CD4-positive, alpha-beta T cell treated with Interleukin-10 for 1 hour (primary cell): ENCODE results near the gene C17orf58.
"Not testable (repeated sequence)": the region's sequence is repeated elsewhere in the genome, so short reads cannot be mapped to it uniquely, and the experiment has no call there.

Source experiments
- DNase-seq: peaks from one replicate; pipeline ENCODE4 v3.0.0-alpha.2; 2020

Gene C17orf58

GRCh38 chr17:67999291-67999911 is 3.1 kb upstream of the C17orf58 start:
- no peak for DNase-seq

- DNase-seq, result no peak
These were observed 2.2 kb upstream of the C17orf58 start for GRCh38 chr17:67998466-67998865.

- no peak for DNase-seq
These were observed 552 bp downstream of the C17orf58 start for GRCh38 chr17:67995570-67996263.

- DNase-seq, result no peak
These were observed 1.3 kb downstream of the C17orf58 start for GRCh38 chr17:67994817-67995569.

DNA sequence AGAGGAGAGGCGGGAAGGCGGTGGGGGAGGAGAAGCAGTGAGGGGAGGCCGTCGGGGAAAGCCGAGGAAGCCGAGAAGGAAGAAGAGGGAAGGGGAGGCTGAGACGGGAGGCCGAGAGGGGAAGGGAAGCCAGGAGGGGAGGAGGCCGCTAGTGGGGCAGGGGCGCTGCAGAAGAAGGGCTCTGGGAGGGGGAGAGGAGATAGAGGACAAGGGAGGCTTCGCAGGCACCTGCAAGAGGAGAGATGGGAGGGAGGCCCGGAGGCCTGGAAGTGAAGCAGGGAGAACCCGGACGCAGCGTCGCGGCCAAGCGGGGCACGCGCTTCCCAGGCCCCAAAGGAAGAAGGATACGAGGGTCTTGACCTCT is 2.3 kb downstream of the C17orf58 start:
- DNase-seq, result no peak

DNA sequence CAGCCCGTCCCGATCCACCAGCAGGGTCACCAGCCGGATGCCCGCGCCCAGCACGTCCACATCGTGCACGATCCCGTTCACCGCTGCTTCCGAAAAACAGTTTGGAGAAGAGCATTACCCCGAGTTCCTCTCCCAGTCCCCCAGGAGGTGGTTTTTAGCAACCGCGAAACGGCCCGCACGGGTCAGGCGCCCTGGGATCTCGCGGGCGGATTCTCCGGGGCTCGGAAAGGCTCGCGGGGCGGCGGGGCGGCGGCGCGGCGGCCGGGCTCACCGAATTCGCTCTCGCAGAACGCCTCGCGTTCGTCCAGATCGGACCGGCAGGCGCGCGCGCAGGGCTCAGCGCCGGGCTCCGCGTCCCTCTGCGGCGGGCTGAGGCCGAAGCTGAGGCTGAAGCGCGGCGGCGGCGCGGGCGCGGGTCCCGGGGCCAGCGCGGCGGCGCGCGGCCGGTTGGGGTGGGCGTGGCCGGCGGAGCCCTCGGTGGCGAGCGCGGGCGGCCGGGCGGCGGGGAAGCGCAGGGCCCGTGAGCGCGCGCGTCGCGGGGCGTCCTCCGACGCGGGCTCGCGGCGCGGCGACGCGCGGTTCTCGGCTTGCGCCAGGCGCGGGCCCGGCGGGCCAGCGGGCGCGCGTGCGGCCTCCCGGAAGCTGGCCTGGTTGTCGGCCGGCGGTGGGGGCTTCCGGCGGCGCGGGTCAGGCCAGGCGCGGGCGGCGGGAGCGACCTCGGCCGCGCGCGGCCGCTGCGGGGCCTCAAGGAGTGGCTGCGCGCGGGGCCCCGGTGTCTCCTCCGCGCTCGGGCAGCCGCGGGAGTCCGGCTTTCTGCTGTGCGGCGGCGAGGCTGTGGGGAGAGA is 2.9 kb downstream of the C17orf58 start:
- DNase-seq, result peak; percentile 76

DNA sequence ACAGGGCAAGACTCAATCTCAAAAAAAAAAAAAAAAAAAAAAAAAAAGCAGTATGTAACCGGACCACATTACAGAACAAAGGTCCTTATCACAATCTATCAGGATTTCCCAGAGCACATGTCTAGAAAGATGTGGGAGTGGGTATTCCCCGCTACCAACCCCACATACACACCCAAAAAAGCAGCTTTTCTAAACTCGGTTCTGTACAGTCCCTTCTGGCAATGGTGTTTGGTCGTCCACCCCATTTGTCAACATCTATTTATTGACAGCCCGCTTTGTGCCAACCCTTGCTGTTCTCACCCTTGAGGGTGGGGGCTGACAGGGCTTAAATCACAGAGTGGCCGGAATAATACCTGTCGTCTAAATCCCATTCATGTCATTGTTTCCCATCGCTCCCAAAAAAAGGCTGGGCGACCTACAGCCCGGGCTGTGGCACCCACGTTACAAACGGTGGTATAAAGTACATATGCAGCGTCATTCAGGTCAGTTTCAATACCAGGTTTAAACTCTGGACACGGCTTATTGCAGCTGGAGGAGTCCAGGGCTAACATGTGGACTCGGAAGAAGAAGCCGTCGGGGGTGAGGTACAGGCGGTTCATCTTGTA is 3.6 kb downstream of the C17orf58 start:
- DNase-seq, result peak; percentile 28

- no peak for DNase-seq
These were observed 5.4 kb downstream of the C17orf58 start for GRCh38 chr17:67990909-67991308.

GRCh38 chr17:67983383-67983688 is 12.9 kb downstream of the C17orf58 start:
- DNase-seq, result no peak

- no peak for DNase-seq
These were observed 13.4 kb downstream of the C17orf58 start for GRCh38 chr17:67982686-67983382.

GRCh38 chr17:67982034-67982640 is 14.1 kb downstream of the C17orf58 start:
- DNase-seq, result no peak

DNA sequence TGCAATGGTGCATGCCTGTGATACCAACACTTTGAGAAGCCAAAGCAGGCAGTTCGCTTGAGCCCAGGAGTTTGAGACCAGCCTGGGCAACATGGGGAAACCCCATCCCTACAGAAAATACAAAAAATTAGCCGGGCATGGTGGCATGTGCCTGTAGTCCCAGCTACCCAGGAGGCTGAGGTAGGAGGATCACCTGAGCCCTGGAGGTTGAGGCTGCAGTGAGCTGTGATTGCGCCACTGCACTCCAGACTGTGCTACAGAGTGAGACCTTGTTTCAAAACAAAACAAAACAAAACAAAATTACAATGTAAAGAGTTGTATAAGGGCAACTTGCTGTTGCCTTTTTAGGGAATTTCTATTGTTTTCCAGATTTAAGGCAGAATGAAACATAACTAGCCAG is 15.4 kb downstream of the C17orf58 start:
- not testable (repeated sequence) for DNase-seq

- DNase-seq, result no peak
These were observed 15.8 kb downstream of the C17orf58 start for GRCh38 chr17:67980456-67980855.

DNA sequence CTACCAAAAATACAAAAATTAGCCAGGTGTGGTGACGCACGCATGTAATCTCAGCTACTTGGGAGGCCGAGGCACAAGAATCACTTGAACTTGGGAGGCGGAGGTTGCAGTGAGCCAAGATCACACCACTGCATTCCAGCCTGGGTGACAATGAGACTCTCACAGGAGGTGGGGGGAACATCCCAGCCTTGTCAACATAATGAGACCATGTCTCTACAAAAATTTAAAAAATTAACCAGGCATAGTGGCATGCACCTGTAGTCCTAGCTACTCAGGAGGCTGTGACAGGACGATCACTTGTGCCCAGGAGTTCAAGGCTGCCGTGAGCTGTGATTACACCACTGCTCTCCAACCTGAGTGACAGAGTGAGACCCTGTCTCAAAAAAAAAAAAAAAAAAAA is 20.0 kb downstream of the C17orf58 start:
- DNase-seq, result not testable (repeated sequence)

DNA sequence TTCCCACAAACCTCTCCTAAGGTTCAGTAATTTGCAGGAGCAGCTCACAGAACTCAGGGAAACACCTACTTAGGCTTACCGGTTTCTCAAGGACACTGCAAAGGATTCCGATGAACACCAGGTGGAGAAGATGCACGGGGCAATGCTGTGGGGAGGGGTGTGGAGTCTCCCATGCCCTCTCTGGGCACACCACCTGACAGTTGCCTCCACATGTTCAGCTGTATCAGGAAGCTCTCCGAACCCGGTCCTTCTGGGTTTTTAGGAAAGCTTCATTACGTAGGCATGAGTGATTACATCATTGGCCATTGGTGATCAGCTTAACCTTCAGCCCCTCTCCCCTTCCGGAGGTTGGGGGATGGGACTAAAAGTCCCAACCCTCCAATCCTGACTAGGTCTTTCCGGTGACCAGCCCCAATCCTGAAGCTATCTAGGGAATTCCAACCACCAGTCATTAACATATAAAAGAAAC is 21.6 kb downstream of the C17orf58 start:
- no peak for DNase-seq

DNA sequence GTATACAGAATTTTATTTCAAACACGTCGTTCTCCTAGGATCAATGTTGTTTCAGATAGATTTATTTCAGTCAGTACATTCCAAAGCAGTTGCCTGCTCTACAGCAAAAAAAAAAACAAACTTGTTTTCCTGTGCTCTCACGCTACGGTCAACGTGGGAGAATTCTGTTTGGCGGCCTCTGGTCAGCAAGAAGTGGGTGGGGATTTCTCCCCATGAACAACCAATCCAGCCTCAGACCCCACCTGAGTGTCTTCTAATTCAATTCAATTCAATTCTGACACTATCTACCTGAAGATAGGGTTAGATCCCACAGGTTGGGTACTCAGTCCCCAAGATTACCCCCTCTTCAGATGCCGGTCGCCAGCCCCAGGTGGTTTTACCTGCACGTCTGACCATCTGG is 22.1 kb downstream of the C17orf58 start:
- no peak for DNase-seq

GRCh38 chr17:67970783-67971182 is 25.5 kb downstream of the C17orf58 start:
- no peak for DNase-seq

DNA sequence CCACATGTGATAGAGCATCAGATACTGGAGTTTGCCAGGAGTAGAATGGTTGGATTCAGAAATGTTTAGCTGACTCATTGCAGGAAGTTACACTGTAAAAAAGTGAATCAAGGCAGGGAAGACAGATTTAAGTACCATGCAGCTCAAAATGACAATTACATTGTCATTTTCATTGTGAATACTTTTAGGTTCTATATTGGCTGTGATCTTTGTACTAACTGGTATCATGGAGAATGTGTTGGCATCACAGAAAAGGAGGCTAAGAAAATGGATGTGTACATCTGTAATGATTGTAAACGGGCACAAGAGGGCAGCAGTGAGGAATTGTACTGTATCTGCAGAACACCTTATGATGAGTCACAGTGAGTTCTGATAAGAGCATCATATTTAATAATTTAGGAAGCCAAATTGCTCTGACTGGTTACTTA is 33.1 kb downstream of the C17orf58 start:
- DNase-seq, result peak; percentile 81

DNA sequence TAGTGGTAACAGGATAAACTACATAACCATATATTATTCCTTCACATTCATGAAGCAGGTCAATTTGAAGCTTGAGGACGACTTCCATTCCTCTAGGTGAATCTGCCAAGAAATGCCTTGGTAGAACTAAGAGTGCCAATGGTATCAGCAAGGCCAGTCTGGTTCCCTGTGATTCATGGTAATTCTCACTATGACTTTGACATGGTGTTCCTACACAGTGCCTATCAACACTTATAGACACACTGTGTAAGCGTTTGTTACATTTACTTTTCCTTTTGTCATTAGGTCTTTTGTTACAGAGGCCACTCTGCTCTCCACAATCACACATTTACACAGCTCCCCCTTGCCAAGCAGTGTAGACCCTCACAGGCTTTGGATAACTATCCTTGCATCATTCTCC is 34.1 kb downstream of the C17orf58 start:
- DNase-seq, result not testable (repeated sequence)

- not testable (repeated sequence) for DNase-seq
These were observed 36.0 kb downstream of the C17orf58 start for GRCh38 chr17:67960276-67960675.

GRCh38 chr17:67959510-67959909 is 36.8 kb downstream of the C17orf58 start:
- no peak for DNase-seq

- no peak for DNase-seq
These were observed 45.3 kb downstream of the C17orf58 start for GRCh38 chr17:67950945-67951344.
